ENCODE measurements around the gene SSBP2. TPM values are rescaled to one million over a fixed set of nuclear protein-coding genes. Genes with fewer than 3 reads are reported as not detected.

SSBP2 gene
- total and polyA plus RNA-seq, 2 of the 8 experiments (the other 6 are each of a cell fraction or from before 2014, with no cell fraction given), result 21.5 to 36.2 TPM

- H4K8ac ChIP-seq (ENCODE audit: extremely low read depth, insufficient read depth, low read length), result no peak overlapping the region
- no peaks in the 10 kb centered on the region for H3K23me2 ChIP-seq (ENCODE audit: low read depth, low read length)
- H2AK5ac ChIP-seq (ENCODE audit: low read depth, low read length), result no peak overlapping the region
- no peaks in the 10 kb centered on the region for H3K79me1 ChIP-seq (ENCODE audit: low read depth, low read length)
- H3K9me3 ChIP-seq (ENCODE audit: insufficient read depth in 2 of 2, low read depth in 1 of 2, low read length in 1 of 2), result no peaks in the 10 kb centered on the region
- no peak overlapping the region for H2BK20ac ChIP-seq (ENCODE audit: low read length)
- H2BK120ac ChIP-seq (replicated peaks; ENCODE audit: low read depth, low read length), result no peak overlapping the region
- no peak overlapping the region for H3K9ac ChIP-seq (replicated peaks in 1 of 4; ENCODE audit: extremely low read depth in 1 of 4, low read depth in 3 of 4, low read length in 3 of 4)
- ChIA-PET POLR2A (ENCODE audit: partially characterized antibody) (no interaction called here), CTCF (ENCODE audit: partially characterized antibody) (interaction anchor here (0.9 kb wide), 1 partner anchor 429 kb away, joined by 4 read pairs; no protein-coding TSS in a partner anchor)
- H4K20me1 ChIP-seq (replicated peaks in 1 of 2; ENCODE audit: control insufficient read depth in 1 of 2, insufficient read depth in 2 of 2, low read length in 2 of 2), result no peaks in the 10 kb centered on the region
- DNase-seq (ENCODE audit: low read depth in 1 of 2, low spot score in 2 of 2), result no peak
- no peaks in the 10 kb centered on the region; a peak in 1 of 8 replicates for H3K36me3 ChIP-seq (ENCODE audit: control insufficient read depth in 2 of 4, insufficient read depth in 4 of 4, low read length in 3 of 4)
- no peak overlapping the region for H3K14ac ChIP-seq (ENCODE audit: insufficient read length)
- no peak overlapping the region for H2BK15ac ChIP-seq (ENCODE audit: low read length)
- no peak overlapping the region for H2BK5ac ChIP-seq (ENCODE audit: low read depth, low read length)
- H3K4me2 ChIP-seq (ENCODE audit: insufficient read depth in 1 of 2, low read depth in 2 of 2, low read length in 2 of 2), result no peak overlapping the region
- H3K27me3 ChIP-seq (replicated peaks in 1 of 4; ENCODE audit: control insufficient read depth in 3 of 4, extremely low read depth in 1 of 4, insufficient read depth in 3 of 4, low read length in 3 of 4), result no peaks in the 10 kb centered on the region
- H4K5ac ChIP-seq (ENCODE audit: insufficient read length, low read depth, low read length), result no peak overlapping the region
- no peak for FAIRE-seq
- H3K18ac ChIP-seq (ENCODE audit: extremely low read depth, low read length), result no peak overlapping the region
- no peak overlapping the region for H3K4me3 ChIP-seq (ENCODE audit: extremely low read depth in 1 of 4, insufficient read depth in 2 of 4, low read depth in 3 of 4, low read length in 4 of 4)
- H3K56ac ChIP-seq (replicated peaks; ENCODE audit: insufficient read length, low read depth, low read length), result no peak overlapping the region
- no peaks in the 10 kb centered on the region for H3K4me1 ChIP-seq (replicated peaks in 1 of 4; ENCODE audit: control insufficient read depth in 3 of 4, insufficient read depth in 4 of 4, low read length in 3 of 4)
- H2BK12ac ChIP-seq (ENCODE audit: low read depth, low read length), result no peak overlapping the region
- H3K23ac ChIP-seq (ENCODE audit: insufficient read length), result no peak overlapping the region
- no peak overlapping the region for H4K91ac ChIP-seq (replicated peaks; ENCODE audit: insufficient read length, low read length)
- 94% methylated on average over 3 of the region's 3 CpGs; no CpG with 5 or more reads in 1 of the 2 experiments for WGBS, 2 experiments (ENCODE audit: extremely low coverage in 1 of 2, insufficient coverage in 1 of 2, insufficient read length in 1 of 2, insufficient replicate concordance in 2 of 2, low coverage in 1 of 2, low lambda C conversion rate in 2 of 2, missing lambda C conversion rate in 1 of 2)
- H3K79me2 ChIP-seq (ENCODE audit: control insufficient read depth in 1 of 2, insufficient read depth in 2 of 2, low read length in 2 of 2), result no peaks in the 10 kb centered on the region
- H2AFZ ChIP-seq (ENCODE audit: low read length), result no peak overlapping the region
- H3K27ac ChIP-seq (ENCODE audit: low read depth, low read length), result no peak overlapping the region
- no peak overlapping the region for H3K4ac ChIP-seq (replicated peaks; ENCODE audit: insufficient read length, low read depth, low read length)
- no peak for TF ChIP-seq USF2 (IDR thresholded peaks at IDR 0.05; ENCODE audit: low read length)
- no peak for TF ChIP-seq GABPA (IDR thresholded peaks at IDR 0.05; ENCODE audit: borderline replicate concordance, insufficient read depth, low read length)
- TF ChIP-seq CBX5 (IDR thresholded peaks at IDR 0.05; ENCODE audit: low read depth, low read length), result no peak
- TF ChIP-seq SAP30 (IDR thresholded peaks at IDR 0.05; ENCODE audit: insufficient read depth, insufficient replicate concordance, low read length), result no peak
- no peak for TF ChIP-seq TAF1 (IDR thresholded peaks at IDR 0.05; ENCODE audit: low read depth, low read length)
- no peak for TF ChIP-seq CTBP2 (IDR thresholded peaks at IDR 0.05; ENCODE audit: borderline replicate concordance, insufficient read depth, insufficient read length, low read length)
- no peak for TF ChIP-seq BRCA1 (IDR thresholded peaks at IDR 0.05; ENCODE audit: low read depth, low read length)
- no peak for TF ChIP-seq BCL11A (IDR thresholded peaks at IDR 0.05; ENCODE audit: low read depth in 2 of 2, low read length in 2 of 2)
- TF ChIP-seq EGR1 (IDR thresholded peaks at IDR 0.05; ENCODE audit: borderline replicate concordance, low read depth, low read length), result no peak
- no peak for TF ChIP-seq CREB1 (IDR thresholded peaks at IDR 0.05)
- no peak for TF ChIP-seq E2F6 (IDR thresholded peaks at IDR 0.05)
- no peak for TF ChIP-seq GTF2F1 (IDR thresholded peaks at IDR 0.05; ENCODE audit: borderline replicate concordance, low read depth, low read length)
Measured at GRCh38 chr5:81428446-81428845, 322.5 kb downstream of the SSBP2 start.
